ENCODE measurements around the gene ZC3H7A. TPM values are rescaled to one million over a fixed set of nuclear protein-coding genes. Genes with fewer than 3 reads are reported as not detected.
A peak's percentile ranks its signal among the peaks of the same experiment; 100 is the strongest.
"Not testable (repeated sequence)": the region's sequence is repeated elsewhere in the genome, so short reads cannot be mapped to it uniquely, and the experiment has no call there.

The ZC3H7A gene, protein sequence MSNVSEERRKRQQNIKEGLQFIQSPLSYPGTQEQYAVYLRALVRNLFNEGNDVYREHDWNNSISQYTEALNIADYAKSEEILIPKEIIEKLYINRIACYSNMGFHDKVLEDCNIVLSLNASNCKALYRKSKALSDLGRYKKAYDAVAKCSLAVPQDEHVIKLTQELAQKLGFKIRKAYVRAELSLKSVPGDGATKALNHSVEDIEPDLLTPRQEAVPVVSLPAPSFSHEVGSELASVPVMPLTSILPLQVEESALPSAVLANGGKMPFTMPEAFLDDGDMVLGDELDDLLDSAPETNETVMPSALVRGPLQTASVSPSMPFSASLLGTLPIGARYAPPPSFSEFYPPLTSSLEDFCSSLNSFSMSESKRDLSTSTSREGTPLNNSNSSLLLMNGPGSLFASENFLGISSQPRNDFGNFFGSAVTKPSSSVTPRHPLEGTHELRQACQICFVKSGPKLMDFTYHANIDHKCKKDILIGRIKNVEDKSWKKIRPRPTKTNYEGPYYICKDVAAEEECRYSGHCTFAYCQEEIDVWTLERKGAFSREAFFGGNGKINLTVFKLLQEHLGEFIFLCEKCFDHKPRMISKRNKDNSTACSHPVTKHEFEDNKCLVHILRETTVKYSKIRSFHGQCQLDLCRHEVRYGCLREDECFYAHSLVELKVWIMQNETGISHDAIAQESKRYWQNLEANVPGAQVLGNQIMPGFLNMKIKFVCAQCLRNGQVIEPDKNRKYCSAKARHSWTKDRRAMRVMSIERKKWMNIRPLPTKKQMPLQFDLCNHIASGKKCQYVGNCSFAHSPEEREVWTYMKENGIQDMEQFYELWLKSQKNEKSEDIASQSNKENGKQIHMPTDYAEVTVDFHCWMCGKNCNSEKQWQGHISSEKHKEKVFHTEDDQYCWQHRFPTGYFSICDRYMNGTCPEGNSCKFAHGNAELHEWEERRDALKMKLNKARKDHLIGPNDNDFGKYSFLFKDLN
- total RNA-seq (2014; rRNA removed; shearing (Covaris generic)), result 19.1 and 20.5 TPM in 2 replicates
- polyA plus RNA-seq (2014; cell fraction: nucleus; rRNA removed), result 54.0 and 80.0 TPM in 2 replicates

- DNase-seq (ENCODE audit: extremely low read depth, low read depth), result peak; percentile 96
These were observed at the start of gene ZC3H7A for GRCh38 chr16:11797166-11797956. Gene ZC3H7A (minus strand): TSS chr16:11797258. CDS start chr16:11782354, 14,904 bp downstream.

GRCh38 chr16:11844499-11844898 is 47.4 kb upstream of the ZC3H7A start:
- DNase-seq (ENCODE audit: extremely low read depth, low read depth), result no peak

- no peak for DNase-seq (ENCODE audit: extremely low read depth, low read depth)
These were observed 46.8 kb upstream of the ZC3H7A start for GRCh38 chr16:11843861-11844260.

- no peak for DNase-seq (ENCODE audit: extremely low read depth, low read depth)
These were observed 46.1 kb upstream of the ZC3H7A start for GRCh38 chr16:11843206-11843605.

GRCh38 chr16:11841026-11841425 is 44.0 kb upstream of the ZC3H7A start:
- no peak for DNase-seq (ENCODE audit: extremely low read depth, low read depth)

GRCh38 chr16:11836650-11837244 is 39.7 kb upstream of the ZC3H7A start:
- peak; percentile 44 for DNase-seq (ENCODE audit: extremely low read depth, low read depth)

- DNase-seq (ENCODE audit: extremely low read depth, low read depth), result no peak
These were observed 39.0 kb upstream of the ZC3H7A start for GRCh38 chr16:11835891-11836649.

DNA sequence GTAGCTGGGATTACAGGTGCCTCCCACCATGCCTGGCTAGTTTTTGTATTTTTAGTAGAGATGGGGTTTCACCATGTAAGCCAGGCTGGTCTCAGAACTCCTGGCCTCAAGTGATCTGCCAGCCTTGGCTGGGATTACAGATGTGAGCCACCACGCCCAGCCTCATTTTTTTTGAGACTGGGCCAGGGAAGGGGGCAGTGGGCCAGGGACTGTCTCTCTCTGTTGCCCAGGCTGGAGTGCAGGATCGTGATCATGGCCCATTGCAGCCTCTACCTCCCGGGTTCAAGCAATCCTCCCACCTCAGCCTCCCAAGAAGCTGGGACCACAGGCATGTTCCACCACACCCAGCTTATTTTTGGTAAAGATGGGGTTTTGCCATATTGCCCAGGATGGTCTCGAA is 38.3 kb upstream of the ZC3H7A start:
- no peak for DNase-seq (ENCODE audit: extremely low read depth, low read depth)

GRCh38 chr16:11833951-11834695 is 37.1 kb upstream of the ZC3H7A start:
- DNase-seq (ENCODE audit: extremely low read depth, low read depth), result peak; percentile 60

DNA sequence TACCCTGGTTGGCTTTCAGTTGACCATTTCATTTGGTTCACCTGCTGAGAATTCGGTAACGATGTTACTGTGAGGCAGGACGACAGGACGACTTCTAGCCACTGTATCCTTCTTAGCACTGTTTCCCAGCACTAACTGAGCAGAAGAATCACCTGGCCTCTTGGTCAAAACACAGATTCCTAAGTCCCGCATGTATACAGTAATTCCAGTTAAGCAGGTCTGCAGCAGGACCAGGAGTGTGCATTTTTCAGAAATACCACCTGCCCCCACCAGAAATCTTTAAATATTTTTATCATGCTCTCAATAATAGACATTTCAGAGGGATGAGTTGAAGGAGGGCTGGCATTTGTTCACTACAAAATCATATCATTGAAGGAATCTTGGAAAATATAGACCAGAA is 31.6 kb upstream of the ZC3H7A start:
- DNase-seq (ENCODE audit: extremely low read depth, low read depth), result no peak

GRCh38 chr16:11825520-11826165 is 28.6 kb upstream of the ZC3H7A start:
- not testable (repeated sequence) for DNase-seq (ENCODE audit: extremely low read depth, low read depth)

DNA sequence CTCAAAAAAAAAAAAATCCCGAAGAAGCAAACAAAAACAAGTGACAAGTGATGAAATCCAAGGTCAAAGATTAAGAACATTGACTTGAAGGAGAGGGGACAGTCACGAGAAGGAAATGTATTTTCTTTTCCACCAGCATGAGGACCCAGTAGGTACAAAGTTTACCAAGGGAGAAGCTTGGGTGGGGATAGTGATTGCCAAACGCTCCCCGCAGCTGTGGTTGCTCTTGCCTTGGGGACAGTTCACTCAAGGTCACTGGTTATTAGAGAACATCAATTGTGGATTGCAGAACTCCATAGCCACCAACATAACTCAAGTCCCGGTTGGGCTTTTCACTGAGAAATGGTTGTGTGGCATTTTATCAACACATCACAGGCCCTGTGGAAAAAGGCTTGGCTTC is 27.3 kb upstream of the ZC3H7A start:
- DNase-seq (ENCODE audit: extremely low read depth, low read depth), result no peak

- DNase-seq (ENCODE audit: extremely low read depth, low read depth), result not testable (repeated sequence)
These were observed 26.6 kb upstream of the ZC3H7A start for GRCh38 chr16:11823645-11824044.

- no peak for DNase-seq (ENCODE audit: extremely low read depth, low read depth)
These were observed 22.7 kb upstream of the ZC3H7A start for GRCh38 chr16:11819798-11820197.

DNA sequence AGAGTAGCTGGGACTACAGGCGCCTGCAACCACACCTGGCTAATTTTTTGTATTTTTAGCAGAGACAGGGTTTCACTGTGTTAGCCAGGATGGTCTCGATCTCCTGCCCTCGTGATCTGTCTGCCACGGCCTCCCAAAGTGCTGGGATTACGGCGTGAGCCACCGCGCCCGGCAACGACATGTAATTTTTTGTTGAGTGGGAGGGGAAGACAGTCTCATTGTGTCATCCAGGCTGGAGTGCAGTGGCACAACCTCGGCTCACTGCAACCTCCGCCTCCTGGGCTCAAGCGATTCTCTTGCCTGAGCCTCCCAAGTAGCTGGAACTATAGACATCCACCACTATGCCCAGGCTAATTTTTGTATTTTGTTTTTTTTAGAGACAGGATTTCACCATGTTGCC is 21.9 kb upstream of the ZC3H7A start:
- DNase-seq (ENCODE audit: extremely low read depth, low read depth), result not testable (repeated sequence)

- no peak for DNase-seq (ENCODE audit: extremely low read depth, low read depth)
These were observed 19.1 kb upstream of the ZC3H7A start for GRCh38 chr16:11816123-11816522.

DNA sequence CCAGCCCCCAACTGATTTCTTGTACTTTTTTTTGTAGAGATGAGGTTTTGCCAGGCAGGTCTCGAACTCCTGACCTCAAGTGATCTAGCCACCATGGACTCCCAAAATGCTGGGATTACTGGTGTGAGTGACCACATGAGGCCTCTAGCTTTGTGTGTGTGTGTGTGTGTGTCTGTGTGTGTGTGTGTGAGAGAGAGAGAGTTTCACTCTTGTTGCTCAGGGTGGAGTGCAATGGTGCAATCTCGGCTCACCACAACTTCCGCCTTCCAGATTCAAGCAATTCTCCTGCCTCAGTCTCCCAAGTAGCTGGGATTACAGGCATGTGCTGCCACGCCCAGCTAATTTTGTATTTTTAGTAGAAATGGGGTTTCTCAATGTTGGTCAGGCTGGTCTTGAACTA is 17.7 kb upstream of the ZC3H7A start:
- not testable (repeated sequence) for DNase-seq (ENCODE audit: extremely low read depth, low read depth)

DNA sequence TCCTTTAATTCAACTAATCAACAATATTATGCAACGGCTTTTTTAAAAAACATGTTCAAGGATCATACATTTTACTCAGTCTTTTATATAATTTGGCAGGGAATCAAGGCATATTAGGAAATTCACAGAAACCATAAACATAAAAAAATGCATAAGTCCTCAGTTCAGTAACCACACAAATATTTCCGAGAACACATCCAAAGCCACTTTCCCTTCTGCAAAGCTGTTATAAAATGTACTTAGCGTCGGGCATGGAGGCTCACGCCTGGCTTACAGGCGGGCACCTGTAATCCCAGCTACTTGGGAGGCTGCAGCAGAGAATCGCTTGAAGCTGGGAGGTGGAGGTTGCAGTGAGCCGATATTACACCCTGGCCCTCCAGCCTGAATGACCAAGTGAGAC is 9.7 kb upstream of the ZC3H7A start:
- no peak for DNase-seq (ENCODE audit: extremely low read depth, low read depth)

Data from NCI-H460 (cell line).